GM19395 (cell line): Measurements from ENCODE around the gene SPTBN5.

Experiments
- ATAC-seq: cut with Tn5 transposase; IDR thresholded peaks from one replicate; pipeline ENCODE4 v1.9.1; 2021; ENCODE audit warnings: mild to moderate bottlenecking, moderate library complexity; ENCODE audit not compliant: unreplicated experiment

Gene SPTBN5

DNA sequence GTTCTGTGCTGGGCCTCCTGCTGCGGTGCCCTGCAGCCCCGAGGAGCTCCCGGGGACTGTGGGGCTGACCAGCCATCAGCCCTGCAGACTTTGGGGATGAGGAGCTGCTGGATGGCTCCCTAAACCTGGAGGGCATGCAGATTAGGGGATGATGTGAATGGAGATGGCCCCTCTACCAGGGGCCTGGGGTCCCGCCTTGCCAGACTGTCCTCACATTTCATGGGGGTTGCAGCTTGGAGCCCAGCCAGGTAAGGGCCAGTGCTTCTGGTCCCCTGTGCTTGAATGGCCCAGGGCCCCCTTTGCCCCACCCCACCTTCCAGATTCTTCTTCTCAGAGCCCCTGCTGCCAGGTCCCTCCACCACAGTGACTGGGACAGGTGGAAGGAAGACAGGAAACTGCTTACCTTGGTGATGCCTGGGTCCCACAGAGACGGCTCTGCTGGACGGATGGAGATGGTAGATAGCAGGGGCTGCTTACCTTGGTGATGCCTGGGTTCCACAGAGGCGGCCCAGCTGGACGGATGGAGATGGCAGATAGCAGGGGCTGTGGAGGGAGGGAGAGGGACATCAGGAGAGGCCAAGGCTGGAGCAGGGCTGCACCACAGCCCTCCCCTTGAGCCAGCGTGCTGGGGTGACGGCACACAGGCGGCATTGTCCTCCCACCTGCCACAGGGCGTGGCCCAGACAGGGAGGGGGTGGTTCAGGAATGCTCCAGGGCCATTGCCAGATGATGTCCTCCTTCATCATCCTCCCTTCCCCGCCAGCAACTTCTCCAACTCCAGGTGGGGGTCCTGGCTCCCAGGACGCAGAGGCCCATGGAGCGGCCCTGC lies at the start of gene SPTBN5:
SPTBN5 (minus strand) TSS at position 632 of the 829 bp plus-strand sequence; CDS start at position 76, 556 bp downstream.
- ATAC-seq = no peak

DNA sequence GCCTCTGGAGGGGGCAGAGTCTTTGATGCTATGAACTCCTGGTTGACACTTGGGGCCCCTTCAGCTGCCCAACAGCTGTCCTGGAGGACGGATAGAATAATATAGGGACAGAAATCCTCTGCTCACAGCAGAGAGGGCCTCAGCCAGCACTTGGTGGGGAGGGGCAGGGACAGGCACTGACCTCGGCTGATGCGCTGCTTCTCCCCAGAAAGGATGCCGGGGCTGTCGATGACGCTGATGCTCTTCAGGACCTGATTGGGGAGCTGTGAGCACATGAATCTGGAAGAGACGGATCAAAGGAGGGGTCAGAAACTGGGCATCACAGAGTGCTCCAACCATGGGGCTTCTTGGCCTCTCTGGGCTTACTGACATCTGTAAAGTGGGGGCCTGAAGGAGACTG lies 49.0 kb upstream of the SPTBN5 start:
- no peak for ATAC-seq

DNA sequence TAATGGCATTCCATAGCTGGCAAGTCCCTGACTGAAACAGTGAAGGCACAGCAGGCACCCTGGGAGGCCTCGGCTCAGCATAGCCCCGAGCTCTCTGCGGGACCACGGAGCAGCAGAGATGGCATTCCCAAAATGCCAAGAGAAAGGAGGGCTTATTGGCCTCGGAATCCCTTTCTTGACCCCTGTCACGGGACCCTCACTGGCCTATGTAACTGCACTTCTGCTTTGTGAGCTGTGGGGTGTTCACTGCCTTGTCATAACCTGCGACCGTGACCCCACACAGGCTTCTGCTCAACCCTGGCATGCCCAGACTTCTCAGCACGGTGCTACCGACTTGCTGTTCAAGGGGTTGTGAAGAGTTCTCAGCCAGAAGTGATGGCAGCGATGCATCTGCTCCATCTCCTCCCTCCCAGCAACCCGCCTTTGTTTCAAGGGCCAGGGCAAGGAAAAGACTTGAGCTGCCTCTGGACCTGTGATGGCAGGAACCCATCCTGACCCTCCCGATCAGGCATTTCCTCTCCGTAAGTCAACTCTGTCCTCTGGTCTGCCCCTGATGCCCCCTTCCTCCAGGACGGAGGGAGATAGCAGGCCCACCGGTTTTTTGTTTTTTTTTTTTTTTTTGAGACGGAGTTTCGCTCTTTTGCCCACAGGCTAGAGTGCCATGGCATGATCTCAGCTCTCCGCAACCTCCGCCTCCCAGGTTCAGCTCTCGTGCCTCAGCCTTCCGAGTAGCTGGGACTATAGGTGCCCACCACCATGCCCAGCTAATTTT lies 48.0 kb upstream of the SPTBN5 start:
- ATAC-seq = no peak

DNA sequence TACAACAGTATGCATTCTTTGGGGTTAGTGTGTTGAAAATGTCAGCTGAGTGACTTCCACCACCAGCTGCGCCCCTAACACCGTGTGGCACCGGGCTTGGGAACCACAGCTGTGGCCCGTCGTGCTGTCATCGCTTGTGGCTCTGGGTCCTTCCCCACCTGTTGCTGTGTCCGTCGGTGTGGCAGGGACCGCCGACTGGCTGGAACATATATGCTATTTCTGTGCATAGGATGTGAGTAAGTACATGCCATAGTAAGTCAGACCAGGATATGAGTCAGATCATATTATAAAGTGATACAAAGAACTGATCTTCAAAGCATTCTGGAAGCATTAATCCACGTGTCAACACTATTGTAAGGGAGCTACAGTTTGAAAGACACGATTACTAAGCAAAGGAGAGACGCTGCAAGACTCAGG lies 46.6 kb upstream of the SPTBN5 start:
- no peak for ATAC-seq

DNA sequence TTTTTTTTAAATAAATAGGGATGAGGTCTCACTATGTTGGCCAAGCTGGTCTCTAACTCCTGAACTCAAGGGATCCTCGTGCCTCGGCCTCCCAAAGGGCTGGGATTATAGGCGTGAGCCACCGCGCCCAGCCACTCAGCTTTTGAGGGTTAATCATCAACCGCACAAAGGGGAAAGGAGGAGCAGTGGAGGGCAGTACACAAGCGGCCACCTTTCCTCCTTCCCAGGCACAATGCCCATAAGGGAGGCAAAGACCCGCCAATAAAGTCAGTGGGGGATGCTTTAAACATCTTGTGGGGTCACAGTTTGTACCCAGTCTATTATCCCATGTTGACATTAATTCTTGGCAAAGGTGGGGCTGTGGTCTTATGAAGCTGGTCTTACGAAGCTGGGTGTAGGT lies 46.1 kb upstream of the SPTBN5 start:
- no peak for ATAC-seq

DNA sequence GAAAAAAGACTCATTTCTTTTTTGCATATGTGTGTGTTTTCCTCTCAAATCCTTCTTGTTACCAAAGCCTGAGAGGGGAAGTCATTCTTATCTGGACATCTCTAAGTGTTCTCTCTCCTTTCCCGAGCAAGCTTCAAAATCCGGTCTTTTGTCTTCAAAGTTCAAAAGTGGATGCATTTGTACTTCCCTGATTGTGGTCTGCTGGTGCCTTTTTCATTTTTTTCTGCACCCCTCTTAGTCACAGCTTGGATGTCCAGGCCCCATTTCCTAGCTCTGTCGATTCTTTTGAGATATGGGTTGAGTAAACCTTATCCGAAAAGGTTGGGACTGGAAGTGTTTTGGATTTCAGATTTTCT lies 43.7 kb upstream of the SPTBN5 start:
- ATAC-seq = no peak

DNA sequence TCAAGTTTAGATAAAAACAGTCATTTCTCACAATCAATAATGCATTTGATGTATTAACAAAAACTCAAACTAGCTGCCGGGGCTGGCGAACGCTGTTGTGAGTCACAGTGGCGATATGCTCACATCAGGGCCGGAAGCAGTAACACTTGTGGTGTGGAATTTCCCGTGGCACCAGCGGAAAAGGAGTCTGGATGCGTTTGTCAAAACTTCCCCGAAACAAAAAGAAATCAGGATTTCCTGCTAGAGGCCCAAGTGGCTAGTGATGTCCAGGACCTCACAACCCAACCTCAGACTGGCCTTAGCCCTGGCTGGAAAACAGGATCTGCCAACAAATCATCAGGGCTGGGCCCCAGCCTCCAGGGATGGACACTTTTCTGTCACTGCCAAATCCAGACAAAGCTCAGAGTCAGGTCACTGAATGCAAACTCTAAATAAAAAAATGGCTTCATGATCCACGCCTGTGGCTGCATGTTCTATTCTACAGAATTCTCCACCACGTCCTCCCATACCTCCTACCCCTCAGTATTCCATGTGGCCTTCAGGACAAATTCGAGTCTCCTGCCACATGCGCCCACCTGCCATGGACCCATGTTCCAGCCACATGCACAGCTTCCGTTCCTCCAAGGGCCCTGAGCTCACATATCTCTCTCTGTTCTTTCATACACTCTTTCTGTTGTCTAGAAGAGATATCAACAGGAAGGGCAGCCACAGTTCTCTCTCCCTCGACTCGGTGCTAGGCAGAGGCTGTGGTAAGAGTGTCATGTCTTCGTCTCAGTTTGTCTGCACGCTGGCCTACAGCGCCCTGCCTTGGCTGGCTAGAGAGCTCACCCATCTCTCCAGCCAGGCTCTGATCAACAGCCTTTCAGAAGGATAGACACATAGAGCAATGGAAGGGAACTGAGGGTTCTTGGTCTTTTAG lies 43.1 kb upstream of the SPTBN5 start:
- no peak for ATAC-seq

DNA sequence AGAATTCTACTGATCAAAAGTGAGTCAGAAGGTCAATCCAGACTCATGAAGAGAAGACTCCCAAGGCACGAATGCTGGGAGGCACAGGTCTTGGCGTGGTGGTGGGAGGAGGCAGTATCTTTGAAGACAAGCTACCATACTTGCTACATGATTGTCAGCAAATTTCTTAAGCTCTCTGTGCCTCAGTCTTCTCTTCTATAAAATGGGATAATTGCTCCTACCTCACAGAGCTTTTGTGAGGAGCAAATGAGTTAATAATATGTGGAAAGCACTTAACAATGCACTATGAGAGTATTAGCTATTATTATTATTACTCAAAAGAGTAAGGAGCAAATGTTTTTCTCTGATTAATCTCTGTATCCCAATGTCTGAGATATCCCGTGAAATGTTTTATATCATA lies 42.3 kb upstream of the SPTBN5 start:
- ATAC-seq = no peak

DNA sequence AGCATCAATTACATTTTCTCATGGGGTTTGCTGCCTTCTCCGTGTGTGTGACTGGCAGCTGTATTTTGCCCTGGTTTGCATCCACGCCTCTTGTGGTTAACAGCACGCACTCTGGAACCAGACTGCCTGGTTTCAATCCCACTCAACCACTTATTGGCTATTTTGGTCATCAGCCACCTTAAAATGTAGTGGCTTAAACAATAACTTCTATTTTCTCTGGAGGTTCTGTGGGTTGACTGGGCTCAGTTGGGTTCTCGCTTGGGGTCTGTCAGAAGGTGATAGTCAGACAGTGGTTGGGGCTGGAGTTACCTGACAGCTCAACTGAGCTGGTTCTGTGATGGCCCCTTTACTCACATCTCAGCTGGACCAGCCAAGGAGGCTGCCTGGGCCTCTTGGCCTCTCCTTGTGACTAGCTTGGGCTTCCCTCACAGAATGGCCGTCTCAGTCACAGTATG lies 41.7 kb upstream of the SPTBN5 start:
- ATAC-seq = peak; percentile 65

DNA sequence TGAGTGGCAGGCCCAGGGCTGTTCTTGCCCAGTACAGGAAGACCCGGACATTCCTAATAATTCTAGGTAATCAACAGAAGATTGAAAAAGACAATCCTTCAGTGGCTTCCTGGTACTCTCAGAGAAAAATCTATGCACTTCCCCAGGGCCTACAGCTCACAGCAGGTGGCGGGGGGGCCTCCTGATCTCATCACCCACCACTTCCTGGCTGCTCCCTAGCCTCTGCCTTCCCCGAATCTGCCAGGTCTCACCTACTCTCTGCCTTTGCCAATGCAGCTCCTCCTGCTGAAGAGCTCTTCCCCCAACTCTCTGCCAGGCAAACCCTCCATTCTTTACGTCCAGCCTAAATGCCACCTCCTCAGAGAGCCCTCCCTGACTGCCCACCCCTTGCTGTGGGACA lies 41.0 kb upstream of the SPTBN5 start:
- ATAC-seq = peak; percentile 28

DNA sequence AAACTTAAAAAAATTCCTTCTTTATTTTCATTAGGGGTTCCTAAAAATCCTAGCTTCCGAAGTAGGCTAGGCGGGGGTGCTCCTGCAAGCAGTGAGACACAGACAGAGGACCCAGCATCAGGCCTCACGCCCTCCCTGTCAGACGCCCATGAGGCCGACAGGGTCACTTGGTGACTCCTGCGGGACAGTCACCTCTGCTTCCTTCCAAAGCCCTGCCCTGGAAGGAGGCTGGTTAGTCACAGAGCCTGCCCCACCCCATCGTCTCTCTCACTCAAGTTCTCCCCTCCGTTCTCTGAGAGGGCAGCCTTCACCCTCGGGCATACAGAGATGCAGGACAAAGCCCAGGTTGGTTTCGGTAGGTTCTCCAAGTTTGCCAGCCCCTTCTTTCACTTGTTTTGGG lies 39.9 kb upstream of the SPTBN5 start:
- ATAC-seq = no peak

DNA sequence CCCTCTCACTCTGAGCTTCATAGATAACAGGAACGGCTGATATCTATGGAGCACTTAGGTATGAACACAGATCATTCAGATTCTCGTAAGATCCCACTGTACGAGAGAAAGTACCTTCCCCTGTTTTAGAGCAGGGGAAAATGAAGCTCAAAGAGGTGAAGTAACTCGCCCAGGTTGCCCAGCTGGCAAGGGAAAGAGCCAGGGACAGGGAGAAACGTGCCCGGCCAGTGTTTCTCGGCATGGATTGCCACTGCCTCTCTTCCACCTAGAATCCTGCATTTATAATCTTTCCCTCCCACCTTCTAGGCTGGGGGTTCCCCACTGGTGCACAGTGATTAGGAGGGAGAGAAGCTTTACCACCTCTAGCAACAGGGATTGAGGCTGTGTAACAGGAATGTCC lies 39.5 kb upstream of the SPTBN5 start:
- ATAC-seq = no peak

DNA sequence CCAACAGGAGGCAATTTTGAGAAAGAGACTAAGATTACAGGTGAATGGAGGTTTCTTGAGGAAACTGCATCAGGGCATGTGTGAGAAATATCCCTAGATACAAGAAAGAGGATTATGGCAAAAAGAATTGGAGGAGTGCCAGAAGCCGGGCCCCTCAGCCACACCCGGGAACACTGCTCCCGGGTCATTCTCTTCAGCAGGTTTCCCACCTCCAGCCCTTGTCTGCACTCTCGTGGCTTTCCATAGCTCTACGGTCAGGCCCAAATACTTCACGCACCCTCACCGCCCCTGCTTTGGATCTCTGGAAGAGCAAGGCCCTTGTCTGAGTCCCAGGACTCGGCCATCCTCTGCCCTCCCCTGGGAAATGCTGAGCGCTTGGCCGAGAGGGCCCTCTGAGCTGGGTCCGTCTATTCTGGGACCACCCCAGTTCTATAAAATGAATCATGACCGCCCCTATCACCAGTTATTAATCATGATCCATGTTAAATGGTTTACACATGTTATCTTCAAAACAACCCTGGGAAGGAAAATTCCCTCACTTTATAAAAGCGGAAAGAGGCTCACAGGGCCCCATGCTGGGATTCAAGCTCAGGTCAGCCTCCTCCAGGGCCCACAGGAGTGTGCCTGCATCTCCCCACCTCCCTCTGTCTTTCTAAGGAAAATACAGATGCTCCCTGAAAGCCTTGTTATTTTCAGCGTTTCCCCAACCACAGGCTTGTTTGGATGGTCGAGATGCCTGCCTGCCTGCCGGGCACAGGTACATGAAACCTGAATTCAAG lies 38.8 kb upstream of the SPTBN5 start:
- ATAC-seq = no peak

DNA sequence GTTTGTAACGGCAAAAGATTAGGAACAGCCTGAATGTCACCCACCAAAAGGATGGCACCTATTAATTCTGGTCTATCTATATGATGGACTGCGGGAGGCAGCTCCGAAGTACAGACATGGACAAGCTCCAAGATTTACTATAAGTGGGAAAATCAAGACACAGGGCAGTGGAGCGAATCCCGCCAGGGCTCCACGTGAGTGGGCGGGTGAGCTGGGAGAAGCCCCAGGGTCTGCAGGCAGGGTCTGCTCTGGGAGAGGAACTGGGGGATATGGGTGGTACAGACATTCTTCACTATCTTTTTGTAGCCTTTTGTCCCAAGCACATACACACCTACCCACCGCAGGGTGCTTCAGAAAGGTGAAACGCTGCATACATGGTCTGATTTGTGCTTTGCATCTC lies 38.2 kb upstream of the SPTBN5 start:
- no peak for ATAC-seq

DNA sequence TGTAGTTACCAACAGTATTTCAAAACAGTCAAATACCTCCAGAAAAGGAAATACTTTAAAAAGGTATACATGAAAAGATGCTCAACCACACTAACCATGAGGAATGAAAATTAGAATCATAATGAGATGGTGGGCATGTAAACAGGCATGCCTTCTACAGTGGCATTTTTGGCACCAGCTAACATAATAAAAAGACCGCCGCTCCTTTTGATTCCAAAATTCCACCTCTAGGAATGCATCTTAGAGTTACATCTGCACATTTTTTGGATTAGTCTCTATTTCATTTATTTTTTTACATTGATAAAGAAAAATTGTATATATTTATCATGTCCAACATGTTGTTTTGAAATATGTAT lies 37.0 kb upstream of the SPTBN5 start:
- no peak for ATAC-seq

DNA sequence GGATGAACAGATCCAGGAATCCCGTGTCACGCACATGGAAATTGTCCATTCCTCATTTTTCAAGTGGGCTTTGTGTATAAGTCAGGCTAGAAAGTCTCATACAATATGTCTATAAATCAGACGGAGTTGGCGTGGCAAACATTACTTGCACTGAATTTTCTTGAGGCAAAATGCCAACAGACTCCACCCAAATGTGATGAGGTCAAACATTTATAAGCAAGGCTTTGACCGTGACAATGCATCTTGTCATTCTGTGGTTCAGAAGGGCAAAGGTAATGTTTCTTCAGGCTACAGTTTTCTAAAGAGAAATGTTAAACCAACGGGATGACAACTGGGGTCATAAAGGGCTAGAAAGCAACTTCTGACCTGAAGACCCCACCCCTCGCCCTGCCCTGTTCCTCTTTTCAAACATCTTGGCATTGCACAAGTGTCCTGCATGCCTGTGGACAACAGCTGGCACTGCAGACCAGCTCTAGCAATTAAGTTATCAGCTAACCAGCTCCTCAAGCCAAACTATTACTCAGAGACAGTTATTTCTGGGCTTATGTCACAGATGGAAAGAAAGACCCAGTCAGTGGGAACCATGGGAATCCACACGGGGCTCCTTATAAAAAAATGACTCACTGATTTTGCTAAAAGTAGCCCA lies 36.5 kb upstream of the SPTBN5 start:
- no peak for ATAC-seq

DNA sequence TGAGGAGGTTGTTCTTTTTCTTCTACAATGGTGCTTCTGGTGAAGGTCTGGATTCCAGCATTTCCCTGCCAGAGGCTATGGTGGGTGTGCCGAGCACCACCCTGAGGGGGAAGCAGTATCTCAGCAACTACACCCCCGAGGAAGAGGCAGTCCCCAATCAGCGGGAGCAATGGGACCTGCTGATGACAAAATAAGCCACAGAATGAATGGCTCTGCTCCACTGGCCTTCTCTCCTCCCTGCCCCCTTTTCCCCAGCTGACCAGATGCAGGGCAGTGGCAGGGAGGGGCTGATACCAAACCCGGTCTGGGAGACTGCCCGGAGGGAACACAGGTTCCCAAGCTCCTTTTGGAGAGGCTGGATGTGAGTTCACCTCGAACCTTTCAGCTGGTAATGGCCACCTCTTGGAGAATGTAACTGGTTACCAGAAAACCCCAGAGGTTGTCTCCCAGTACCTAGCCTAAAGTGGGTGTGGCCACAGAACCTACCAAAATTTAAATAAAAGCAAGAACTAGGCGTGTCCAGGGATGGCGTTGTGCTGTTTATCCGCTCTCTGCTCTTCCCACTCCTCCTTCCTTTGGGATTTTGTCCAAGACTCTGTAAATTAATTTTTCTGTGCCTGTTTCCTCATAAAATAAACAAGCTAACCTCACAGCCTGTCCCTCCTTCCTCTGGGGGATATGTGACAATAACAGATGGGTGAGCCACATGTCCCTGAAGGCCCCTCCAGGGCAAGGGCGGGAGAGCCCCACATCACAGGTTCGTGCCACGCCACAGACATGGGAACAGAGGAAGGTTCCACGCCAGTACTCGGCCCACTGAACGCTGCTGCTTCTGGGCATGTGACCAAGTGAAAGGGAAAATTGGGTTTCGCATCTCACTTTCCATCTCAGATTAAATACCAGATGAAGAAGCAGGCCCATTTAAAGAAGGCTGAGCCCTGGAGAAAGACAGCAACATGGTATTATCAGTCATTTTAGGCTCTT lies 35.1 kb upstream of the SPTBN5 start:
- ATAC-seq = peak; percentile 68

DNA sequence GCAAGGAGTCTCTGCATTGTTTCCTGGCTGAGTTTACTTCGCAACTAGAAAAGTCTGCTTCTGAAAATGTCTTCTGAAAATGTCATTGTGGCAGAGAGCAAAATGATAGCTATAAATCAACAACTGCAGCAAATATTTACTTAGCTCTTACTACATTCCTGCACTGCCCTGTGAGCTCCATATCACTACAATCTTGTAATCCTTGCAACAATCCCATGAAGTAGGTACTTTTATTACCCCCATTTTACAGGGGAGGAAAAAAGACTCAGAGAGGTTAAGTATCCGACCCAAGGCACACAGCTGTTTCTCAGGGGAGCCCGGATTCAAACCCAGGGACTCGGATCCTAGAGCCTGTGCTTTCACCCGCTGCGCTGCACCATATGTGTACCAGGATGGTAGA lies 34.2 kb upstream of the SPTBN5 start:
- no peak for ATAC-seq

DNA sequence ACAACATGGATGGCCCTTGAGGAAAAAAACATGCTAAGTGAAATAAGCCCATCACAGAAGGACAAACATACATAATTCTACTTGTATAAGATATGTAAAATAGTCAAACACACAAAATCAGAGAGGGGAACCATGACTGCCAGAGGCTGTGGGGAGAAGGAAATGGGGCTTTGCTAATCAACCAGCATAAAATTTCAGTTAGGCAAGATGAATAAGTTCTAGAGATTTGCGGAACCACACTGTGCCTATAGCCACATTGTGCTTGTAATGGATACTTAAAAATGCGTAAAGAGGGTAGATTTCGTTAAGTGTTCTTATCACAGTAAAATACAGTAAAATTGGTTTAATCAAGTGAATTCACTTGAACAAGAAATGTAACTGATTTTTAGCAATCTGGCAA lies 33.7 kb upstream of the SPTBN5 start:
- ATAC-seq = no peak
